HepG2 (cell line): ENCODE measurements around the gene RHBDD1. TPM values are rescaled to one million over a fixed set of nuclear protein-coding genes. Genes with fewer than 3 reads are reported as not detected.

Experiments
- ATM ChIP-seq: fragments of 450-650 bp; IDR thresholded peaks from 2 replicates; pipeline ENCODE4 v1.7.1; 2017; ENCODE audit warnings: mild to moderate bottlenecking, borderline replicate concordance
- ERF ChIP-seq: IDR thresholded peaks from 2 replicates; pipeline ENCODE4 v1.6.1; 2018; ENCODE audit warnings: missing biosample characterization, missing genetic modification reagents
- HES4 ChIP-seq: sonication (generic); formaldehyde crosslinking; IDR thresholded peaks from 2 replicates; pipeline ENCODE4 v1.9.0; 2021; ENCODE audit warnings: mild to moderate bottlenecking, missing genetic modification reagents, borderline replicate concordance
- KLF11 ChIP-seq: IDR thresholded peaks from 2 replicates; pipeline ENCODE4 v1.6.1; 2016; ENCODE audit warnings: missing compliant biosample characterization
- MIER3 ChIP-seq: IDR thresholded peaks from 2 replicates; pipeline ENCODE4 v1.6.1; 2016; ENCODE audit warnings: missing compliant biosample characterization, borderline replicate concordance
- SIN3A ChIP-seq: IDR thresholded peaks from 2 replicates; pipeline ENCODE4 v1.6.1; 2011; ENCODE audit warnings: low read depth, mild to moderate bottlenecking, control low read depth, low read length, borderline replicate concordance
- SP4 ChIP-seq: sonication (generic); formaldehyde crosslinking; IDR thresholded peaks from 2 replicates; pipeline ENCODE4 v1.8.1; 2023; ENCODE audit warnings: mild to moderate bottlenecking, missing genetic modification reagents
- TAF15 ChIP-seq: fragments of 200-400 bp; formaldehyde crosslinking; IDR thresholded peaks from one replicate; pipeline ENCODE4 v1.6.1; 2018; ENCODE audit warnings: mild to moderate bottlenecking, low read depth, low read length; ENCODE audit not compliant: poor library complexity, severe bottlenecking
- ZFAT ChIP-seq: sonication (generic); formaldehyde crosslinking; conservative IDR thresholded peaks from 2 replicates; pipeline ENCODE4 v1.8.1; 2023; ENCODE audit warnings: missing genetic modification reagents, inconsistent platforms
- ZNF572 ChIP-seq: sonication (generic); formaldehyde crosslinking; IDR thresholded peaks from 2 replicates; pipeline ENCODE4 v1.5.1; 2020; ENCODE audit warnings: mild to moderate bottlenecking, missing genetic modification reagents
- ZNF674 ChIP-seq: sonication (generic); formaldehyde crosslinking; IDR thresholded peaks from 2 replicates; pipeline ENCODE4 v1.5.0; 2020; ENCODE audit warnings: low read depth, mild to moderate bottlenecking, missing genetic modification reagents
- ZNF7 ChIP-seq: IDR thresholded peaks from 2 replicates; pipeline ENCODE4 v1.6.1; 2016; ENCODE audit warnings: missing biosample characterization, missing genetic modification reagents
- ZNF878 ChIP-seq: sonication (generic); formaldehyde crosslinking; IDR thresholded peaks from 2 replicates; pipeline ENCODE4 v1.8.1; 2023; ENCODE audit warnings: mild to moderate bottlenecking, missing genetic modification reagents, moderate library complexity
- polyA plus RNA-seq, 8 experiments: library from polyadenylated mRNA; depleted of rRNA in 3 of 8; stranded (reverse) in 7 of 8; unstranded in 1 of 8; fragments of >200 nt; fragmentation: Illumina TruSeq in 4 of 8; extraction: Trizol in 4 of 8; gene quantifications; 2 replicates each; pipeline versions ENCODE4 v1.2.1 to v1.2.3, GENCODE V29; 2011 to 2016; ENCODE audit warnings: low read depth in 4 of 8, missing spikeins in 1 of 8, mixed read lengths in 1 of 8; ENCODE audit not compliant: insufficient read depth in 1 of 8
- total RNA-seq, 5 experiments: library from RNA; depleted of rRNA; stranded (reverse); fragments of >200 nt; fragmentation: Illumina TruSeq; extraction: Trizol; gene quantifications; 2 replicates each; pipeline ENCODE4 v1.2.3, GENCODE V29; 2016; ENCODE audit warnings: low read depth in 1 of 5
- TF ChIP-seq, protein P1 (sequence below): sonication (generic); formaldehyde crosslinking; IDR thresholded peaks from 2 replicates; pipeline ENCODE4 v1.4.0; 2020; ENCODE audit warnings: mild to moderate bottlenecking, low read depth, missing genetic modification reagents
- TF ChIP-seq, protein P2 (sequence below): sonication (generic); formaldehyde crosslinking; IDR thresholded peaks from 2 replicates; pipeline ENCODE4 v1.5.0; 2020; ENCODE audit warnings: missing genetic modification reagents
- TF ChIP-seq, protein P3 (sequence below): IDR thresholded peaks from 2 replicates; pipeline ENCODE4 v1.6.1; 2016

The RHBDD1 gene
- total and polyA plus RNA-seq, 2 of the 13 experiments (the other 11 are each of a cell fraction or from before 2014, with no cell fraction given), result 8.2 to 9.5 TPM

DNA sequence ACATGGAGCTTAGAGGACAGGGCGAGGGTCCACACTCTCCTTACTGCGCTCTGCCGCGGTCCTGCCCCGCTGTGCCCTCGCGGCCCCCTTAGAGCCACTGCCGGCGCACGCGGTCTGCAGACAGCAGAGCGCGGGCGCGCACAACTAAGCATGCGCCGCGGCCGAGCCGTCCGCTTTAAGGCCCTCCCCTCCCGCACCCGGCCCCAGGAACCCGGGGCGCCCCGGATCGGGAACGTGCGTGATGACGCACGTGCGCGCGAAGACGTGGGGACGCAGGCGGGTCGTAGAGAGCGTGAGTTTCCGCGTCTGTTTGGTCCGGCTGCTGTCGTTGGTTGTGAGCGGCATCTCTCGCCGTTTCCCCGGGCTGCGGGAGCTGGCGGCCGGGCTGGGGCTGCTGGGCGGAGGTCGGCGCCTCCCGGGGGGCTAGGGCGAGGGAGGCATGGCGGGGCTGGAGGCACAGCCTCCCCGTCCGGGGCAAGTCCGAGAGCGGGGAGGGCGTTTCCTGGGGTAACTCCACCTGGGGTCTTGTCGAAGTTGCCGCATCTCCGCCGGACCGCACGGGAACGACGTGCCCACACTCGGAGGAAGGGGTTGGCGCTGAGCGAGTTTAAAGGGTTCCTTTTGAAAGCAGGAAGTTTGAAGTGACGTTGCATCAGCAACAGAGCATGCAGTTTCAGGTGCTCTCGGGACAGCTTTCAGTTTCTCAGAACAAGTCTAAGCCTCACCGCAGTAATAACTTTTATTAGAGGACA, at the start of gene RHBDD1 (continued):
- TF ChIP-seq, protein P1, sequence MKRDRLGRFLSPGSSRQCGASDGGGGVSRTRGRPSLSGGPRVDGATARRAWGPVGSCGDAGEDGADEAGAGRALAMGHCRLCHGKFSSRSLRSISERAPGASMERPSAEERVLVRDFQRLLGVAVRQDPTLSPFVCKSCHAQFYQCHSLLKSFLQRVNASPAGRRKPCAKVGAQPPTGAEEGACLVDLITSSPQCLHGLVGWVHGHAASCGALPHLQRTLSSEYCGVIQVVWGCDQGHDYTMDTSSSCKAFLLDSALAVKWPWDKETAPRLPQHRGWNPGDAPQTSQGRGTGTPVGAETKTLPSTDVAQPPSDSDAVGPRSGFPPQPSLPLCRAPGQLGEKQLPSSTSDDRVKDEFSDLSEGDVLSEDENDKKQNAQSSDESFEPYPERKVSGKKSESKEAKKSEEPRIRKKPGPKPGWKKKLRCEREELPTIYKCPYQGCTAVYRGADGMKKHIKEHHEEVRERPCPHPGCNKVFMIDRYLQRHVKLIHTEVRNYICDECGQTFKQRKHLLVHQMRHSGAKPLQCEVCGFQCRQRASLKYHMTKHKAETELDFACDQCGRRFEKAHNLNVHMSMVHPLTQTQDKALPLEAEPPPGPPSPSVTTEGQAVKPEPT, result peak; percentile 56; the same call in 1 of the 2 replicates
- TF ChIP-seq TAF15, result no peak
- TF ChIP-seq KLF11 (CRISPR knock-in tag), result peak; percentile 24; the same call in 1 of the 2 replicates
- TF ChIP-seq ZFAT (CRISPR knock-in tag), result no peak
- TF ChIP-seq ATM, result no peak
- 0 out of 2 replicates have a peak, but pooled peaks have one; percentile 26 for TF ChIP-seq ZNF878 (CRISPR knock-in tag)
- no peak; the same call in 1 of the 2 replicates for TF ChIP-seq ZNF674 (CRISPR knock-in tag)
- TF ChIP-seq SP4 (CRISPR knock-in tag), result no peak
- 0 out of 2 replicates have a peak, but pooled peaks have one; percentile 27 for TF ChIP-seq SIN3A
- TF ChIP-seq, protein P2, sequence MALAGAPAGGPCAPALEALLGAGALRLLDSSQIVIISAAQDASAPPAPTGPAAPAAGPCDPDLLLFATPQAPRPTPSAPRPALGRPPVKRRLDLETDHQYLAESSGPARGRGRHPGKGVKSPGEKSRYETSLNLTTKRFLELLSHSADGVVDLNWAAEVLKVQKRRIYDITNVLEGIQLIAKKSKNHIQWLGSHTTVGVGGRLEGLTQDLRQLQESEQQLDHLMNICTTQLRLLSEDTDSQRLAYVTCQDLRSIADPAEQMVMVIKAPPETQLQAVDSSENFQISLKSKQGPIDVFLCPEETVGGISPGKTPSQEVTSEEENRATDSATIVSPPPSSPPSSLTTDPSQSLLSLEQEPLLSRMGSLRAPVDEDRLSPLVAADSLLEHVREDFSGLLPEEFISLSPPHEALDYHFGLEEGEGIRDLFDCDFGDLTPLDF (CRISPR knock-in tag), result peak; percentile 36
- TF ChIP-seq HES4 (CRISPR knock-in tag), result no peak; the same call in none of the 2 replicates
- TF ChIP-seq ZNF7, result no peak
- 0 out of 2 replicates have a peak, but pooled peaks have one; percentile 91 for TF ChIP-seq ZNF572
- peak; percentile 54; the same call in 1 of the 2 replicates for TF ChIP-seq ERF
- TF ChIP-seq, protein P3, sequence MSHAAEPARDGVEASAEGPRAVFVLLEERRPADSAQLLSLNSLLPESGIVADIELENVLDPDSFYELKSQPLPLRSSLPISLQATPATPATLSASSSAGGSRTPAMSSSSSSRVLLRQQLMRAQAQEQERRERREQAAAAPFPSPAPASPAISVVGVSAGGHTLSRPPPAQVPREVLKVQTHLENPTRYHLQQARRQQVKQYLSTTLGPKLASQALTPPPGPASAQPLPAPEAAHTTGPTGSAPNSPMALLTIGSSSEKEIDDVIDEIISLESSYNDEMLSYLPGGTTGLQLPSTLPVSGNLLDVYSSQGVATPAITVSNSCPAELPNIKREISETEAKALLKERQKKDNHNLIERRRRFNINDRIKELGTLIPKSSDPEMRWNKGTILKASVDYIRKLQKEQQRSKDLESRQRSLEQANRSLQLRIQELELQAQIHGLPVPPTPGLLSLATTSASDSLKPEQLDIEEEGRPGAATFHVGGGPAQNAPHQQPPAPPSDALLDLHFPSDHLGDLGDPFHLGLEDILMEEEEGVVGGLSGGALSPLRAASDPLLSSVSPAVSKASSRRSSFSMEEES (CRISPR knock-in tag), result 0 out of 2 replicates have a peak, but pooled peaks have one; percentile 22
- peak; percentile 44 for TF ChIP-seq MIER3 (CRISPR knock-in tag)
- TF ChIP-seq, all 625 proteins: peak for 255
